ENCODE measurements around the gene BCAS1. TPM values are rescaled to one million over a fixed set of nuclear protein-coding genes. Genes with fewer than 3 reads are reported as not detected.

BCAS1 gene
- total RNA-seq, 1 experiment from 2014 or later, result 0.17 TPM

DNA sequence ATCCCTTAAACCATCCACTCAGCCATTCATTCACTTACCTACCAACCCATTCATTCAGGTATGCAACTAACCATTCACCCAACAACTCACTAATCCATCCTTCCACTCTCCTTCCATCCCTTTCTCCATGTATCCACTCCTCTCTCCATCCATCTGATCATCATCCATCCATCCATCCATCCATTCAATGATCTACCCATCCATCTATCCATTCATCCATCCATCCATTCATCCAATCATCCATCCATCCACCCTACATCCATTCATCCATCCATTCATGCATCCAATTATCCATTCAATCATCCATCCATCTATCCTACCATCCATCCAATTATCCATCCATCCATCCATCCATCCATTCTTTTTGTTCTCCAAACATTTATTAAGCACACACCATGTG is 13.8 kb upstream of the BCAS1 start:
- Histone ChIP-seq H3K36me3 (ENCODE audit: control insufficient read depth in 1 of 2, insufficient read depth in 2 of 2, low read length in 2 of 2) (no peaks in the 10 kb centered on the region), H4K20me1 (ENCODE audit: insufficient read depth) (no peaks in the 10 kb centered on the region), H3K27ac (ENCODE audit: low read depth, low read length) (no peak overlapping the region), H3K4me1 (ENCODE audit: control insufficient read depth in 1 of 2, insufficient read depth in 2 of 2, low read length in 2 of 2) (no peaks in the 10 kb centered on the region), H3K79me2 (ENCODE audit: insufficient read depth, low read length) (no peaks in the 10 kb centered on the region), H3K9me3 (ENCODE audit: control insufficient read depth in 1 of 2, insufficient read depth in 1 of 2, low read depth in 1 of 2, low read length in 2 of 2) (no peaks in the 10 kb centered on the region), H3K9ac (ENCODE audit: low read length) (no peak overlapping the region), H2AFZ (ENCODE audit: low read depth, low read length, poor library complexity, severe bottlenecking) (no peak overlapping the region), H3K9me2 (ENCODE audit: insufficient read depth) (no peaks in the 10 kb centered on the region), H3K27me3 (ENCODE audit: insufficient read depth, low read length) (no peaks in the 10 kb centered on the region), H3K4me3 (replicated peaks in 1 of 2; ENCODE audit: low read depth in 1 of 2, low read length in 2 of 2) (no peak overlapping the region), H3K4me2 (ENCODE audit: low read length) (no peak overlapping the region)
- POLR2A ChIA-PET, result no interaction called here
- RAD21 ChIA-PET (ENCODE audit: low non-redundant PET in 1 of 2, low total read pairs in 2 of 2, uncharacterized antibody in 2 of 2, unreplicated experiment in 2 of 2), result no interaction called here
- TF ChIP-seq EGR1 (IDR thresholded peaks at IDR 0.05; ENCODE audit: low read depth) (no peak), JUND (IDR thresholded peaks at IDR 0.05) (no peak), POLR2AphosphoS5 (IDR thresholded peaks at IDR 0.05; ENCODE audit: low read depth, low read length) (no peak)
- DNase-seq (ENCODE audit: low read depth, low spot score), result no peak
- no TSS peak for BruUV-seq (replicated peaks)
- intact Hi-C loops (cut with micrococcal nuclease), result no loop called here
- CTCF ChIA-PET, result no interaction called here
- no peak for ATAC-seq

DNA sequence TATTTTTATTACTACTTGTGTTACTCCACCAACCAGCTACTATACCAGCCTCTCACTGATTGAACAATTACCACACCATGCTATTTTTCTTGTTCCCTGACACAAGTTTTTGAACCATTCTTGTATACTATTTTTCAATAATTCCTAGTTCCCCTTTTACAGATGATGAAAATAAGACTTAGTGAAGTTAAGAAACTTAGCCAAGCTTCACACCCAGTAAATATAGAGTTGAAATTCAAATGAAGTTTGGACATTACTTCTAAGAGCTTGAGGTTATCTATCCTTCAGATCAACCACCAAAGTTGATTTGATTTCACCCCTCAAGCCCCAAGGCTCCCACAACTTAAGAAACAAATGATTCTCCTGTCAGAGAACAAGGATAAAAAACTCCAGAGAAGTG is 13.1 kb upstream of the BCAS1 start:
- no peak overlapping the region for H3K27ac ChIP-seq (ENCODE audit: low read depth, low read length)
- no peak overlapping the region for H3K9ac ChIP-seq (ENCODE audit: low read length)
- no peak overlapping the region for H2AFZ ChIP-seq (ENCODE audit: low read depth, low read length, poor library complexity, severe bottlenecking)
- intact Hi-C loops (cut with micrococcal nuclease), result no loop called here
- no peaks in the 10 kb centered on the region for H4K20me1 ChIP-seq (ENCODE audit: insufficient read depth)
- H3K9me2 ChIP-seq (ENCODE audit: insufficient read depth), result no peaks in the 10 kb centered on the region
- ChIA-PET CTCF (interaction anchor here (1.5 kb wide), 1 partner anchor 124 kb away, joined by 5 read pairs; the partner anchor contains the start of gene PFDN4), RAD21 (ENCODE audit: low non-redundant PET in 1 of 2, low total read pairs in 2 of 2, uncharacterized antibody in 2 of 2, unreplicated experiment in 2 of 2) (no interaction called here), POLR2A (no interaction called here)
- ATAC-seq (no peak), DNase-seq (ENCODE audit: low read depth, low spot score) (no peak)
- no peaks in the 10 kb centered on the region for H3K9me3 ChIP-seq (ENCODE audit: control insufficient read depth in 1 of 2, insufficient read depth in 1 of 2, low read depth in 1 of 2, low read length in 2 of 2)
- H3K79me2 ChIP-seq (ENCODE audit: insufficient read depth, low read length), result no peaks in the 10 kb centered on the region
- H3K4me2 ChIP-seq (ENCODE audit: low read length), result no peak overlapping the region
- no peaks in the 10 kb centered on the region for H3K36me3 ChIP-seq (ENCODE audit: control insufficient read depth in 1 of 2, insufficient read depth in 2 of 2, low read length in 2 of 2)
- H3K4me1 ChIP-seq (ENCODE audit: control insufficient read depth in 1 of 2, insufficient read depth in 2 of 2, low read length in 2 of 2), result no peaks in the 10 kb centered on the region
- no peak overlapping the region for H3K4me3 ChIP-seq (replicated peaks in 1 of 2; ENCODE audit: low read depth in 1 of 2, low read length in 2 of 2)
- no peak for TF ChIP-seq TCF7L2 (IDR thresholded peaks at IDR 0.05; ENCODE audit: borderline replicate concordance, extremely low read depth, insufficient read depth, insufficient read length)
- TF ChIP-seq ZBTB33 (IDR thresholded peaks at IDR 0.05; ENCODE audit: extremely low read depth, insufficient replicate concordance, low read length), result no peak
- no peaks in the 10 kb centered on the region for H3K27me3 ChIP-seq (ENCODE audit: insufficient read depth, low read length)
- no TSS peak for BruUV-seq (replicated peaks)
